ENCODE measurements around the gene ERBB2.

Gene ERBB2

GRCh38 chr17:39730095-39730921 lies 30.4 kb downstream of the ERBB2 start, which contains the start of gene MIEN1:
MIEN1 (minus strand) TSS chr17:39730532; CDS start chr17:39730495, 37 bp downstream.
- DNase-seq = peak; percentile 92

- no peak for DNase-seq
These were observed 32.7 kb downstream of the ERBB2 start for GRCh38 chr17:39732586-39732985.

- DNase-seq = no peak
These were observed 36.0 kb downstream of the ERBB2 start for GRCh38 chr17:39735882-39736281.

- DNase-seq = no peak
These were observed 36.7 kb downstream of the ERBB2 start for GRCh38 chr17:39736319-39737165.

GRCh38 chr17:39737206-39737759 lies 37.4 kb downstream of the ERBB2 start:
- DNase-seq = no peak

GRCh38 chr17:39737760-39738567 lies 38.1 kb downstream of the ERBB2 start, which contains the start of gene GRB7:
GRB7 (plus strand) TSS chr17:39737938; CDS start chr17:39742302, 4,364 bp downstream.
- no peak for DNase-seq

- DNase-seq = peak; percentile 52
These were observed 38.7 kb downstream of the ERBB2 start for GRCh38 chr17:39738568-39738901.

GRCh38 chr17:39738983-39739884 lies 39.4 kb downstream of the ERBB2 start:
- DNase-seq = no peak

- DNase-seq = no peak
These were observed 40.1 kb downstream of the ERBB2 start for GRCh38 chr17:39739885-39740356.

- no peak for DNase-seq
These were observed 40.7 kb downstream of the ERBB2 start for GRCh38 chr17:39740357-39741111.

- no peak for DNase-seq
These were observed 42.4 kb downstream of the ERBB2 start for GRCh38 chr17:39742126-39742855.

GRCh38 chr17:39742856-39743436 lies 43.1 kb downstream of the ERBB2 start:
- DNase-seq = no peak

- DNase-seq = no peak
These were observed 44.4 kb downstream of the ERBB2 start for GRCh38 chr17:39744075-39744835.

- DNase-seq = no peak
These were observed 45.0 kb downstream of the ERBB2 start for GRCh38 chr17:39744836-39745215.

GRCh38 chr17:39745335-39746144 lies 45.7 kb downstream of the ERBB2 start:
- DNase-seq = no peak

GRCh38 chr17:39746145-39746461 lies 46.2 kb downstream of the ERBB2 start:
- DNase-seq = no peak

GRCh38 chr17:39747745-39748144 lies 47.9 kb downstream of the ERBB2 start:
- no peak for DNase-seq

Measured in effector CD8-positive, alpha-beta T cell (primary cell).